AG08396 (cell line): ENCODE data around the gene RBMS3.

Experiments used
- DNase-seq: peaks from one replicate; pipeline ENCODE4 v3.0.0; 2012; ENCODE audit warnings: low spot score, mixed read lengths

RBMS3 gene

DNA sequence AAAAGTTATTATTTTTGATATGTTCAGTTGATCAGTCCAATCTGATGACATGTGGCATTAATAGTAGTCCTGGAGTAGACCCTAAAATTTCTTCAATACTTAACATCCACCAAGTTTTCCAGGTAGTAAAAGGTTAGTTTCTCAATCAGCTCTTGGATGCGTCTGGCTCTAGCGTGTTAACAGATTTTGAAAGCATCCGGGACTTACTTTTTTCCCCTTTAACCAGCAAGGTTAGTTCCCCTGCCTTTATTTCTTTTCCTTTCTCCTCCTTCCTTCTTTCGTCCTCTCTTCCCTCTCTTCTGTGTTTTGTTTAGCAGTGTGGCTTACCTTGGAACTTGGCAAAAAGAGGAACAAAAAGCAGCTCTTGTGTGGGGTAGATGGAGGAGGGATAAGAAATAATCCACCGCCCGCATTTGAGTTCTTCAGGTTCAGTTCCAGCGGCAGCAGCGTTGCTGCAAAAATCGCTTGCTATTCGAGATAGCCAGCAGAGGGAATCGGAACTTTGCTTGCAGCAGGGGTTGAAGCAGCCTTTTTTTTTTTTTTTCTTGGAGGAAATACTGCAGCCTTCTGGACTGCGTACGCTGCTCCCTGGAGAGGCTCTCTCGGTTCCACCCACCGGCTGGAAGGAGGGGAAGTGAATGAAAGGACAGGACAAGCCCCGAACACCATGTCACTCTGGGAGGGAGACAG is at the start of gene RBMS3:
TSS of gene RBMS3 (plus strand) at position 668 of the 690 bp plus-strand sequence.
- DNase-seq: peak; percentile 77

DNA sequence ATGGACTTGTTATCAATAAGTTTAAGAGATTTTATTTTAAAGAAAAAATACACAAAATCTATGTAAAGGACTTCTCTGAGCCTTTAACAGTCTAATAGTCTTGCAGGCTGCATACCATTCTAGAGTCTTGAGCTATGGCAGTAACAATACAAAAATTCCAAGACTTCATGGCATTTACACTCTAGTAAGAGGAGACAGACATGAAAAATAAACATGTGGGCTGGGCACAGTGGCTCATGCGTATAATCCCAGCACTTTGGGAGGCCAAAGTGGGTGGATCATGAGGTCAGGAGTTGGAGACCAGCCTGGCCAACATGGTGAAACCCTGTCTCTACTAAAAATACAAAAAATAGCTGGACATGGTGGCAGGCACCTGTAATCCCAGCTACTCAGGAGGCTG is 47.7 kb upstream of the RBMS3 start:
- DNase-seq: peak; percentile 34

GRCh38 chr3:29236146-29236840 is 44.6 kb upstream of the RBMS3 start:
- no peak for DNase-seq

DNA sequence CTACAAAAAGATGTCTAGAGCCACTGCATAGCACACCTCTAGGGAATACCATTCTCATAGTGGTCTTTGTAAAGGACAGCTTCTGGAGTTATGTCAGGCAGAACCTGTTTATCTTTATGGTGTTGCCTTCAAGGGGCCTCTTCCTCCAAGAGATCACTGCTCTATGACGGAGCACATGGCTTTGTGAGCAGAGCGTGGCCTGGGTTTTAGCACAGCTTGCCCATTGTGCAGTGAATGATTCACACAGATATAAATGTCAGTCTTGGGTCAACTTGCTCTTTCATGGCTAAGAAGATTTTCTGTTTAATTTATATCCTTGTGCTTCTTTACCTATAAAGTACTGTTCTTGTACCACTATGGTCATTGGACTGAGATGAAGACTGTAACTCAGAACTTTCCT is 41.5 kb upstream of the RBMS3 start:
- no peak for DNase-seq

DNA sequence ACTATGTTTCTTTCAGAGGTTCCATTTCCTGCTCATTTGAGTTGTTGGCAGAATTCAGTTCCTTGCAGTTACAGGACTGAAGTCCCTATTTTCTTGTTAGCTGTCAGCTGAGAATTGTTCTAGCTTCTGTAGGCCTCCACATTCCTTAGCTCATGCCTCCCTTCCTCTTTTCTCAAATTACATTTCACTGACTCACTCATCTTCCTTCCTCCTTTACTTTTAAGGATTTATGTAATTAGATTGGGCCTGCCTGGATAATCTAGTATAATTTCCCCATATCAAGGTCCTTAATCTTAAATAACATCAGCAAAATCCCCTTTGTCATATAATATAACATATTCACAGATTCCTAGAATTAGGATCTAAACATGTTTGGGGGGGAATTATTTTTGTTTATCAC is 40.6 kb upstream of the RBMS3 start:
- DNase-seq: peak; percentile 11

- DNase-seq: no peak
Observed at GRCh38 chr3:29240887-29241286, 40.0 kb upstream of the RBMS3 start.

DNA sequence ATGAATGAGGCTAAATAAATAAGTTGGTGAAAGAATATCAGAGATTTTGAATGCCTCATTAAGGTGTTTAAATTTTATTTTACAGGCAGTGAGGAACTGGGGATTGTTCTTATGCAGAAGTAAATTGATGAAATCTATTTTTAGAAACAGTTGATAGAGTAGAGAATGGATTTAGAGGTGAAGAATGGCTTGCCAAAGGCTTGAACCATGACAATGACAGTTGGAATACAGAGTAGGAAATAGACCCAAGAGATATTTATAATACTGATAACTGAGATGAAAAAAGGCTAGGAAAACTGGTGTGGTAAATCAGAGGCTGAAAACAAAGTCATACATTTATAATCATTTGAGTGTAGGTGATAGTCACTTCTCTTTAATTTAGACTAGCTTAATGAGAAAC is 39.0 kb upstream of the RBMS3 start:
- no peak for DNase-seq

GRCh38 chr3:29242296-29242695 is 38.6 kb upstream of the RBMS3 start:
- DNase-seq: no peak

- no peak for DNase-seq
Observed at GRCh38 chr3:29245441-29245840, 35.4 kb upstream of the RBMS3 start.

- DNase-seq: no peak
Observed at GRCh38 chr3:29247088-29247745, 33.7 kb upstream of the RBMS3 start.

GRCh38 chr3:29249829-29250345 is 31.0 kb upstream of the RBMS3 start:
- no peak for DNase-seq

- DNase-seq: no peak
Observed at GRCh38 chr3:29255854-29256696, 24.8 kb upstream of the RBMS3 start.

DNA sequence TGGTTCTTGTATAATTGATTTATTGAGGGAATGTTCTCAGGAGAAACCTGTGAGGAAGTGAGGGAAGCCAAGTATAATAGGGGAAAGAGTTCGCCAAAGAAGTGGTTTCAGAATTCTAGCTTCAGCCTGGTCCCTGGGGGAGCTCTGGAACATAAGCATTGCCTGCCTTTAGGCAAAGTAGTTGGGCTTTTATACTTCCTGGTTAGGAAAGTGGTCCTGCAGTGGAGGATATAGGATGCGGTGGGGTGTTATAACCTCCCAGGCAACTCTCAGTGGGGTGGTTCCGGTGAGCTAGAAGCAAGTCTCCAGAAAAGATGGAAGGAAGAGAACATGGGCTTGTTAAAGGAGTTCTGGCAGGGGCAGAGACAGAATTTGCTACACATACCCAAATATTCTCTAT is 22.7 kb upstream of the RBMS3 start:
- DNase-seq: no peak

- DNase-seq: no peak
Observed at GRCh38 chr3:29261119-29261518, 19.8 kb upstream of the RBMS3 start.

GRCh38 chr3:29263476-29263875 is 17.4 kb upstream of the RBMS3 start:
- no peak for DNase-seq

GRCh38 chr3:29265509-29266072 is 15.3 kb upstream of the RBMS3 start:
- DNase-seq: no peak

GRCh38 chr3:29267226-29267625 is 13.6 kb upstream of the RBMS3 start:
- no peak for DNase-seq

GRCh38 chr3:29268651-29269050 is 12.2 kb upstream of the RBMS3 start:
- DNase-seq: no peak

DNA sequence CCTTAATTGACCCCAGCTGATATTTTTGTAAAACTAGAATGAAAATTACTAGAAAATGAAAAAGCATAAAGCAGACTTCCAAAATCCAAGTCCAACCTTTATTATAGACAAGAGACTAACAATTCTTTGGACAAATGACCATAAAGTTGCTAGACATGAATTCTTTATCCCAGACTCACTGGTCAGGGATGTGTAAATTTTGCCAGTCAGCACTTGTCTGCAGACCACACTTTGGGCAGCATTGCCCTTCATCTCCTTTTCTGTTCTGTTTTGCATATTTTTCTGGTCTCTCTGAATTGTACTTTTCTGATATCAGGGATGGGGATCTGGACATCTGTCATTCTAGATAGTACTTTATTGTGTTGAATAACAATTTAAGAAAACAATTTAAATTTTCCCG is 10.1 kb upstream of the RBMS3 start:
- DNase-seq: no peak

DNA sequence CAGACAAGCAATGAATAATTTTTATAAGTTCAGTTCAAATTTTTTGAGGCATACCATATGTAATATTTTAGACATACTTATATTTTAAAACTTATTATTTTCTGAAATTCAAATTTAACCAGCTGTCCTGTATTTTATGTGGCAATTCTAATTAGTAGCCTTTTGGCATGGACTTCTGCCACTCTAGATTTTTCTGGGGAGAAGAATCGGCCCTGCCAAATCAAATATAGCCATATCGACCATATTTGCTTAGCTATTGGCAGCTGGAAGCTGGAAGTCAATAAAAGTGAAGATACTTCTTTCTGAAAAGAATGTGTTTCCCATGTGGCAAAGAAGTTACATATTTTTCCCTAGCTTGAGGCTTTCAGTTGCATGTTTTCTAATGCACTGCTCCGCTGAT is 9.4 kb upstream of the RBMS3 start:
- DNase-seq: no peak

DNA sequence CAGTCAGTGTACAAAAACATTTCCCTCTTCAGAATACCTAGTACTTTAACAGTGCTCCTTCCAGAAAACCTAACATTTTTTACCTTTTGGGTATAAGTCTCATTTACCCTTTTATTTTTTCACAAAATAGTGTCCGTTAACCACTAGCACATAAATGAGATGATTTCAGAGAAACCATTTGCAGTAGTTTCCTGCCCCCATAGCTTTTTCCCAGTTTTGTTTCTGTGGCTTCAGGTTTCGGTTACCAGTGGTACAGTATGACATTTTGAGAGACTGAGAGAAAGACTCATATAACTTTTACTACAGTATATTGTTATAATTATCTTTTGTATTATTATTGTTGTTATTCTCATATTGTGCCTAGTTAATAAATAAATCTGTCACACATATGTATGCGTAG is 6.2 kb upstream of the RBMS3 start:
- DNase-seq: no peak

DNA sequence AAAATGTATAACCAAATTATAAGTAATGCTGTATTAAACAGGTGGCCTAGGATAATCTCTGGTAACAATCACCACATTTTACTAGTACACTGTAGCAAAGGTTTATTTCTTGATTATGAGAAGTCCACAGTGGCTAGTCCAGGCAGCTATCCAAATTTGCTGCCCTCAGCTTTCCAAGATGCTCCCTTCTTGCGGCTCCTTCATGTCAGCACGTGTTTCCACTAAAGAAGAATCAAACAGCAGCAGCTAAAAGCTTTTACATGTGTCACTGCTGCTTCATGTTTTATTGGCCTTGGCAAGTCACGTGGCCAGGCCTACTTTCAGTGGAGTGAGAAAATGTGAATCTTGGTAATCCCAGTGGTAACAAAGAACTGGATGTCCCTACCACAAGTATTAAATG is 5.6 kb upstream of the RBMS3 start:
- DNase-seq: peak; percentile 22
